Neuronal stem cell (in vitro differentiated cells): Measurements from ENCODE around the gene EFHD1.

ENCODE experiments used
- DNase-seq: peaks from one replicate; pipeline ENCODE4 v3.0.0-alpha.2; 2013; ENCODE audit warnings: low spot score
- H2AFZ ChIP-seq: one replicate; pipeline ENCODE4 v1.6.1; 2013; ENCODE audit warnings: mild to moderate bottlenecking, low read length, inconsistent platforms
- H2AK5ac ChIP-seq: 2 replicates; pipeline ENCODE4 v1.6.1; 2013; ENCODE audit warnings: low read depth, mild to moderate bottlenecking, inconsistent platforms, low read length, moderate library complexity, mixed read lengths
- H2BK120ac ChIP-seq: 2 replicates; pipeline ENCODE4 v1.6.1; 2013; ENCODE audit warnings: low read depth, mild to moderate bottlenecking, inconsistent platforms, low read length, moderate library complexity, mixed read lengths
- H2BK12ac ChIP-seq: one replicate; pipeline ENCODE4 v1.6.1; 2013; ENCODE audit warnings: low read length, inconsistent platforms
- H2BK15ac ChIP-seq: 2 replicates; pipeline ENCODE4 v1.6.1; 2013; ENCODE audit warnings: mild to moderate bottlenecking, low read length, inconsistent platforms, mixed read lengths
- H2BK5ac ChIP-seq: one replicate; pipeline ENCODE4 v1.6.1; 2013; ENCODE audit warnings: inconsistent platforms, mild to moderate bottlenecking, low read length, moderate library complexity
- H3K14ac ChIP-seq: one replicate; pipeline ENCODE4 v1.6.1; 2013; ENCODE audit warnings: low read length, inconsistent platforms
- H3K18ac ChIP-seq: 2 replicates; pipeline ENCODE4 v1.6.1; 2013; ENCODE audit warnings: low read length, inconsistent platforms
- H3K23ac ChIP-seq: 2 replicates; pipeline ENCODE4 v1.6.1; 2013; ENCODE audit warnings: low read depth, mild to moderate bottlenecking, mixed read lengths, low read length, inconsistent platforms; ENCODE audit not compliant: poor library complexity
- H3K27ac ChIP-seq: replicated peaks from 3 replicates; pipeline ENCODE4 v1.5.1; 2013; ENCODE audit warnings: low read length, inconsistent platforms
- H3K27me3 ChIP-seq, 3 experiments: 2 replicates each; pipeline ENCODE4 v1.6.1; 2013; ENCODE audit warnings: low read length in 3 of 3, mild to moderate bottlenecking in 2 of 3, inconsistent platforms in 1 of 3, low read depth in 1 of 3, mixed read lengths in 1 of 3, moderate library complexity in 1 of 3; ENCODE audit not compliant: control insufficient read depth in 3 of 3, insufficient read depth in 3 of 3
- H3K36me3 ChIP-seq, 2 donors: replicated peaks in 1 of 2; 2 replicates each; pipeline ENCODE4 v1.6.1; 2013; ENCODE audit warnings: low read length in 2 of 2; ENCODE audit not compliant: control insufficient read depth in 2 of 2, insufficient read depth in 2 of 2
- H3K4ac ChIP-seq: 2 replicates; pipeline ENCODE4 v1.6.1; 2013; ENCODE audit warnings: inconsistent platforms, mild to moderate bottlenecking, low read length, moderate library complexity
- H3K4me1 ChIP-seq, 2 donors: 1 replicate in 1 of 2; 2 replicates in 1 of 2; pipeline ENCODE4 v1.6.1; 2013; ENCODE audit warnings: low read length in 2 of 2, low read depth in 1 of 2; ENCODE audit not compliant: control insufficient read depth in 2 of 2, insufficient read depth in 1 of 2
- H3K4me2 ChIP-seq: one replicate; pipeline ENCODE4 v1.6.1; 2013; ENCODE audit warnings: mild to moderate bottlenecking, low read length, inconsistent platforms; ENCODE audit not compliant: insufficient read depth, poor library complexity, severe bottlenecking
- H3K4me3 ChIP-seq, 2 donors: 2 replicates each; pipeline ENCODE4 v1.5.1; 2013; ENCODE audit warnings: low read length in 2 of 2, mild to moderate bottlenecking in 2 of 2, inconsistent platforms in 1 of 2, moderate library complexity in 1 of 2
- H3K79me1 ChIP-seq: one replicate; pipeline ENCODE4 v1.6.1; 2013; ENCODE audit warnings: low read depth, mild to moderate bottlenecking, inconsistent platforms, low read length, moderate library complexity
- H3K9ac ChIP-seq: one replicate; pipeline ENCODE4 v1.6.1; 2013; ENCODE audit warnings: mild to moderate bottlenecking, low read depth, low read length, inconsistent platforms; ENCODE audit not compliant: poor library complexity
- H3K9me3 ChIP-seq, 2 donors: replicated peaks in 1 of 2; 2 replicates each; pipeline versions ENCODE3 to v1.6.1; 2013; ENCODE audit warnings: low read length in 2 of 2, mild to moderate bottlenecking in 2 of 2, inconsistent platforms in 1 of 2, low read depth in 1 of 2, mixed read lengths in 1 of 2, moderate library complexity in 1 of 2; ENCODE audit not compliant: control insufficient read depth in 2 of 2, insufficient read depth in 1 of 2
- H4K8ac ChIP-seq: one replicate; pipeline ENCODE4 v1.6.1; 2013; ENCODE audit warnings: low read depth, mild to moderate bottlenecking, inconsistent platforms, low read length, moderate library complexity
- H4K91ac ChIP-seq: one replicate; pipeline ENCODE4 v1.6.1; 2013; ENCODE audit warnings: low read length, low read depth, mild to moderate bottlenecking, inconsistent platforms; ENCODE audit not compliant: poor library complexity
- WGBS, 2 donors: extraction: QIAGEN DNeasy Blood & Tissue Kit; methylation state at CpG; one replicate each; pipeline ENCODE4 v1.1.7; 2013; ENCODE audit warnings: missing lambda C conversion rate in 2 of 2, mixed read lengths in 1 of 2; ENCODE audit not compliant: insufficient read length in 2 of 2, insufficient replicate concordance in 1 of 2; ENCODE audit errors: extremely low coverage in 2 of 2; 5-methylcytosine and 5-hydroxymethylcytosine counted together

Gene EFHD1

DNA sequence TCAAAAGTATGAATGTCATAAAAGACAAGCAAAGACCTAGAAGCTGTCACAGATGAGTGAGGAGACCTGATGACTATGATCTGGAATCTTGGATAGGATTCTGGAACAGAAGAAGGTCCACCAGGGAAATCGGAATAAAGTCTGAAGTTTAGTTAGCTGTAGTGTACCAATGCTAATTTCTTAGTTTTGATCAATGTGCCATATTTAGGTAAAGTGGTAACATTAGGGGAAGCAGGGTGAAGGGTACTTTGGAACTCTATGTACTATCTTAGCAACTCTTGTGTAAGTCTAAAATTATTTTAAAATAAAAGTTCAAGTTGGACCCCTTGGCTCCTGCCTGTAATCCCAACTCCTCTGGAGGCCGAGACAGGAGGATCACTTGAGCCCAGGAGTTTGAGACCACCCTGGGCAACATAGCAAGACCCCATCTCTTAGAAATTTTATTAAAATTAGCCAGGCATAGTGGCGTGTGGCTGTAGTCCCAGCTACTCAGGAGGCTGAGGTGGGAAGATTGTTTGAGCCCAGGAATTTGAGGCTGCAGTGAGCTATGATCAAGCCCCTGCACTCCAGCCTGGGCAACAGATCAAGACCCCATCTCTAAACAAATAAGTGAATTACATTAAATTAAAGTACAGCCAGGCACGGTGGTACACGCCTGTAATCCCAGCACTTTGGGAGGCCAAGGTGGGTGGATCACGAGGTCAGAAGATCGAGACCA lies 35.9 kb upstream of the EFHD1 start:
- H4K91ac ChIP-seq = no peak overlapping the region
- H2AK5ac ChIP-seq = no peak overlapping the region
- no peaks in the 10 kb centered on the region for H3K79me1 ChIP-seq
- no peak overlapping the region for H3K23ac ChIP-seq
- no peak for DNase-seq
- H3K9me3 ChIP-seq = no peaks in the 10 kb centered on the region
- no CpG with 5 or more reads among the region's 7 CpGs for WGBS, 2 donors
- no peak overlapping the region for H3K4ac ChIP-seq
- H2AFZ ChIP-seq = no peak overlapping the region
- no peak overlapping the region for H3K9ac ChIP-seq
- H2BK12ac ChIP-seq = no peak overlapping the region
- no peaks in the 10 kb centered on the region for H3K36me3 ChIP-seq
- no peak overlapping the region for H3K4me3 ChIP-seq
- no peak overlapping the region for H3K18ac ChIP-seq
- H2BK120ac ChIP-seq = no peak overlapping the region
- no peaks in the 10 kb centered on the region for H3K4me1 ChIP-seq
- H3K27me3 ChIP-seq = peaks cover 0 to 2% (median 0%) of the 10 kb centered on the region in 3 experiments
- no peak overlapping the region for H4K8ac ChIP-seq
- no peak overlapping the region for H3K14ac ChIP-seq
- H3K4me2 ChIP-seq = no peak overlapping the region
- H2BK5ac ChIP-seq = no peak overlapping the region
- no peak overlapping the region for H3K27ac ChIP-seq
- no peak overlapping the region for H2BK15ac ChIP-seq

DNA sequence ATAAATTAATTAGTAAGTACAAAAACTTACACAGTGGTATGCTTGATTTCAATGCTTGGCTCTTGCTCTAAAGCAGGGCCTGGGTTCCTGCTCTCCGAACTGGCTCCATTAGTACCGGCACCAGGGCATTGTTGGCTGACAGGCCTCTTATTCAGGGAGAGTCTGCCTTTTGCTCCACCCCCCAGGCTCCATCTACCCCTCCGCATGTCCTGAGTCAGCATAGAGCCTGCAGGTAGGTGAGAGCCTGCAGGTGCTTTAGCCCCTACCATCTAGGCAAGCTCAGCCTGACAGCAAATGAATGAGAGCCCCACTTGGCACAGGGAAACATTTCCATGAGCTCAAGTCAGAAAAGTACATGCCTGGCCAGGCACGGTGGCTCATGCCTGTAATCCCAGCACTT lies 35.1 kb upstream of the EFHD1 start:
- Histone ChIP-seq H3K4ac (no peak overlapping the region), H2BK120ac (no peak overlapping the region), H2AFZ (no peak overlapping the region)

GRCh38 chr2:232600053-232600773 lies 33.2 kb upstream of the EFHD1 start:
- Histone ChIP-seq H2AFZ (no peak overlapping the region), H4K91ac (no peak overlapping the region), H3K14ac (no peak overlapping the region), H3K4me1 (no peaks in the 10 kb centered on the region), H4K8ac (no peak overlapping the region), H3K27ac (no peak overlapping the region), H3K79me1 (no peaks in the 10 kb centered on the region), H3K9me3 (no peaks in the 10 kb centered on the region), H2BK15ac (no peak overlapping the region), H3K4me2 (no peak overlapping the region), H3K4me3 (no peak overlapping the region), H2BK5ac (no peak overlapping the region), H3K23ac (no peak overlapping the region), H2BK12ac (no peak overlapping the region), H2AK5ac (peak overlapping the region; percentile 34), H3K9ac (peak overlapping the region; percentile 50), H2BK120ac (no peak overlapping the region), H3K18ac (peak overlapping the region; percentile 35), H3K4ac (no peak overlapping the region), H3K27me3 (peaks cover 0 to 8% (median 0%) of the 10 kb centered on the region in 3 experiments), H3K36me3 (no peaks in the 10 kb centered on the region)
- WGBS, 2 donors = no CpG with 5 or more reads among the region's 17 CpGs
- no peak for DNase-seq

More for the DNA sequence above, 35.1 kb upstream of the EFHD1 start:
- Histone ChIP-seq H3K9ac (no peak overlapping the region), H3K27ac (no peak overlapping the region), H3K4me3 (no peak overlapping the region), H2AK5ac (no peak overlapping the region), H3K4me2 (no peak overlapping the region), H3K4me1 (no peaks in the 10 kb centered on the region), H3K9me3 (no peaks in the 10 kb centered on the region), H2BK5ac (no peak overlapping the region), H4K8ac (no peak overlapping the region), H3K14ac (no peak overlapping the region), H3K79me1 (no peaks in the 10 kb centered on the region), H3K27me3 (peaks cover 0 to 2% (median 0%) of the 10 kb centered on the region in 3 experiments), H2BK12ac (no peak overlapping the region), H4K91ac (no peak overlapping the region), H3K23ac (no peak overlapping the region), H2BK15ac (no peak overlapping the region), H3K18ac (no peak overlapping the region), H3K36me3 (no peaks in the 10 kb centered on the region)
- DNase-seq = no peak
- no CpG with 5 or more reads among the region's 4 CpGs for WGBS, 2 donors

- H2BK120ac ChIP-seq = no peak overlapping the region
- H3K36me3 ChIP-seq = no peaks in the 10 kb centered on the region
- no peak overlapping the region for H2BK5ac ChIP-seq
- H2BK12ac ChIP-seq = no peak overlapping the region
- no peak overlapping the region for H3K14ac ChIP-seq
- no peak overlapping the region for H4K8ac ChIP-seq
- no peak overlapping the region for H3K4me2 ChIP-seq
- no CpG with 5 or more reads among the region's 3 CpGs for WGBS, 2 donors
- DNase-seq = no peak
- no peak overlapping the region for H2AK5ac ChIP-seq
- no peak overlapping the region for H3K18ac ChIP-seq
- peaks cover 0 to 8% (median 0%) of the 10 kb centered on the region in 3 experiments for H3K27me3 ChIP-seq
- H2AFZ ChIP-seq = no peak overlapping the region
- H3K4ac ChIP-seq = no peak overlapping the region
- H3K9ac ChIP-seq = no peak overlapping the region
- no peaks in the 10 kb centered on the region for H3K79me1 ChIP-seq
- H3K4me1 ChIP-seq = no peaks in the 10 kb centered on the region
- H3K27ac ChIP-seq = no peak overlapping the region
- H3K23ac ChIP-seq = no peak overlapping the region
- H3K4me3 ChIP-seq = no peak overlapping the region
- H2BK15ac ChIP-seq = no peak overlapping the region
- no peak overlapping the region for H4K91ac ChIP-seq
- no peaks in the 10 kb centered on the region for H3K9me3 ChIP-seq
These were observed 30.1 kb upstream of the EFHD1 start for GRCh38 chr2:232603283-232603682.
